Keratinocyte (primary cell): ENCODE measurements around the gene STN1. TPM values are rescaled to one million over a fixed set of nuclear protein-coding genes. Genes with fewer than 3 reads are reported as not detected.

Source experiments
- DNase-seq: peaks from one replicate; pipeline ENCODE4 v3.0.0-alpha.2; 2011; ENCODE audit warnings: low read depth, missing footprints, low spot score
- FAIRE-seq: peaks from 2 replicates; lab custom pipeline; 2011; peaks lifted over from hg19 to GRCh38; lab: Jason Lieb, UNC
- H2AFZ ChIP-seq: 2 replicates; pipeline ENCODE4 v1.6.0; 2012; ENCODE audit warnings: low read length, control low read depth, inconsistent platforms; ENCODE audit not compliant: control insufficient read depth
- H3K27ac ChIP-seq: 2 replicates; pipeline ENCODE4 v1.5.1; 2011; ENCODE audit warnings: low read length; ENCODE audit not compliant: control insufficient read depth, insufficient read depth
- H3K27me3 ChIP-seq: 3 replicates; pipeline ENCODE4 v1.6.0; 2011; ENCODE audit warnings: low read length; ENCODE audit not compliant: control insufficient read depth, insufficient read depth; ENCODE audit errors: extremely low read depth
- H3K36me3 ChIP-seq, 2 experiments: 2 replicates in 1 of 2; 3 replicates in 1 of 2; pipeline ENCODE4 v1.5.1; 2011; ENCODE audit warnings: low read length in 2 of 2, mild to moderate bottlenecking in 1 of 2; ENCODE audit not compliant: control insufficient read depth in 2 of 2, insufficient read depth in 2 of 2; ENCODE audit errors: extremely low read depth in 1 of 2
- H3K4me1 ChIP-seq: 3 replicates; pipeline ENCODE4 v1.5.1; 2011; ENCODE audit warnings: low read length; ENCODE audit not compliant: control insufficient read depth, insufficient read depth; ENCODE audit errors: extremely low read depth
- H3K4me2 ChIP-seq: 3 replicates; pipeline ENCODE4 v1.6.0; 2011; ENCODE audit warnings: low read depth, low read length; ENCODE audit not compliant: control insufficient read depth, insufficient read depth; ENCODE audit errors: extremely low read depth
- H3K4me3 ChIP-seq, 3 experiments: fragments of 200-600 bp in 1 of 3; sonication (generic) in 1 of 3; 2 replicates in 2 of 3; 3 replicates in 1 of 3; pipeline ENCODE4 v1.5.1; 2011 to 2016; ENCODE audit warnings: low read length in 3 of 3, mild to moderate bottlenecking in 3 of 3, control low read depth in 2 of 3, inconsistent platforms in 1 of 3, low read depth in 1 of 3, mixed read lengths in 1 of 3, mixed run types in 1 of 3, moderate library complexity in 1 of 3; ENCODE audit not compliant: control insufficient read depth in 2 of 3, insufficient read depth in 2 of 3; ENCODE audit errors: extremely low read depth in 1 of 3
- H3K79me2 ChIP-seq: 2 replicates; pipeline ENCODE4 v1.6.0; 2012; ENCODE audit warnings: low read length; ENCODE audit not compliant: control insufficient read depth, insufficient read depth
- H3K9ac ChIP-seq: 3 replicates; pipeline ENCODE4 v1.6.0; 2011; ENCODE audit warnings: low read length; ENCODE audit not compliant: control insufficient read depth, insufficient read depth; ENCODE audit errors: extremely low read depth
- H3K9me1 ChIP-seq: 3 replicates; pipeline ENCODE4 v1.6.0; 2011; ENCODE audit warnings: low read length; ENCODE audit not compliant: control insufficient read depth, insufficient read depth; ENCODE audit errors: extremely low read depth
- H3K9me3 ChIP-seq: 2 replicates; pipeline ENCODE4 v1.5.1; 2012; ENCODE audit warnings: low read depth, low read length; ENCODE audit not compliant: control insufficient read depth
- H4K20me1 ChIP-seq: 3 replicates; pipeline ENCODE4 v1.6.0; 2011; ENCODE audit warnings: low read length; ENCODE audit not compliant: control insufficient read depth, insufficient read depth; ENCODE audit errors: extremely low read depth
- CTCF ChIP-seq, 3 experiments: IDR thresholded peaks in 1 of 3; conservative IDR thresholded peaks in 1 of 3; optimal IDR thresholded peaks in 1 of 3; 2 replicates in 2 of 3; 3 replicates in 1 of 3; pipeline versions ENCODE3 to v1.5.1; 2011; ENCODE audit warnings: low read length in 3 of 3, mild to moderate bottlenecking in 3 of 3, moderate library complexity in 2 of 3, control low read depth in 1 of 3, inconsistent platforms in 1 of 3; ENCODE audit not compliant: insufficient read depth in 2 of 3; ENCODE audit errors: extremely low read depth in 1 of 3
- EZH2 ChIP-seq: IDR thresholded peaks from one replicate; pipeline ENCODE4 v1.6.1; 2012; ENCODE audit warnings: inconsistent platforms, mild to moderate bottlenecking, low read length, moderate library complexity
- dilution Hi-C: fragments of 300-500 bp; cut with MboI; formaldehyde crosslinking; loops from one replicate; pipeline ENCODE4 v1.7.0; 2020; ENCODE audit warnings: low sequenced_read_pairs; ENCODE audit not compliant: extremely low pct_ligation_motif_present
- polyA minus RNA-seq, 3 experiments: library from RNA; depleted of rRNA, polyadenylated mRNA; stranded (reverse); fragments of >200 nt; gene quantifications; 1 replicate in 1 of 3; 2 replicates in 1 of 3; 3 replicates in 1 of 3; pipeline ENCODE4 v1.2.3, GENCODE V29; 2011
- polyA plus RNA-seq, 5 experiments: library from polyadenylated mRNA; depleted of rRNA in 3 of 5; stranded (reverse) in 3 of 5; stranded (forward) in 1 of 5; unstranded in 1 of 5; fragments of >200 nt; gene quantifications; 1 replicate in 1 of 5; 2 replicates in 3 of 5; 3 replicates in 1 of 5; pipeline versions ENCODE4 v1.2.1 to v1.2.3, GENCODE V29; 2011 to 2012; ENCODE audit warnings: missing spikeins in 2 of 5, low read depth in 1 of 5, low replicate concordance in 1 of 5

STN1 gene
- 29.0 to 32.5 TPM (median 30.5 TPM) in 3 replicates for polyA plus RNA-seq
- polyA plus RNA-seq (2011; ENCODE audit: low read depth), result 16.5 TPM
- polyA plus RNA-seq (2011; cell fraction: cytosol; rRNA removed), result 38.0 and 49.4 TPM in 2 replicates
- polyA plus RNA-seq (2011; cell fraction: nucleus; rRNA removed), result 20.2 and 22.2 TPM in 2 replicates
- 23.7 and 24.4 TPM in 2 replicates for polyA plus RNA-seq (2012; ENCODE audit: low replicate concordance)
- 18.4 to 22.3 TPM (median 21.6 TPM) in 3 replicates for polyA minus RNA-seq
- 18.0 TPM for polyA minus RNA-seq (2011; cell fraction: cytosol; rRNA and poly(A)+ RNA removed)
- 6.2 and 12.6 TPM in 2 replicates for polyA minus RNA-seq (2011; cell fraction: nucleus; rRNA and poly(A)+ RNA removed)

GRCh38 chr10:103918053-103918846 is at the start of gene STN1:
STN1 (minus strand) TSS chr10:103918184; CDS start chr10:103917594, 590 bp downstream.
- H2AFZ ChIP-seq, result peak within 1 kb of the TSS; percentile 91
- peak within 1 kb of the TSS; percentile 96 for H3K4me2 ChIP-seq
- DNase-seq (peak; percentile 66), FAIRE-seq (no peak)
- peaks cover 28% of the 10 kb centered on the region for H3K79me2 ChIP-seq
- peaks cover 0 to 5% of the 10 kb centered on the region in 2 experiments for H3K36me3 ChIP-seq
- no peaks in the 10 kb centered on the region for H3K9me1 ChIP-seq
- dilution Hi-C loops, result no loop called here
- H3K4me1 ChIP-seq, result peaks cover 32% of the 10 kb centered on the region
- peak within 1 kb of the TSS; percentile 71 for H3K27ac ChIP-seq
- TF ChIP-seq CTCF (optimal IDR thresholded peaks at IDR 0.05 in 1 of 3, IDR thresholded peaks at IDR 0.05 in 1 of 3, conservative IDR thresholded peaks at IDR 0.05 in 1 of 3; ENCODE audit: extremely low read depth in 1 of 3, insufficient read depth in 2 of 3, low read length in 3 of 3) (peak in 1 of 3 experiments; percentile 23), EZH2 (no peak)
- H3K9me3 ChIP-seq, result peaks cover 6% of the 10 kb centered on the region
- H3K9ac ChIP-seq, result peak within 1 kb of the TSS; percentile 72
- no peaks in the 10 kb centered on the region for H4K20me1 ChIP-seq
- H3K27me3 ChIP-seq, result no peaks in the 10 kb centered on the region
- peak within 1 kb of the TSS; percentile 63 to 74 (median 71) for H3K4me3 ChIP-seq

GRCh38 chr10:103967448-103968071 is 49.6 kb upstream of the STN1 start:
- peak overlapping the region; percentile 11 for H2AFZ ChIP-seq
- peak overlapping the region; percentile 86 for H3K4me2 ChIP-seq
- dilution Hi-C loops, result no loop called here
- no peaks in the 10 kb centered on the region for H3K36me3 ChIP-seq
- peaks cover 7% of the 10 kb centered on the region for H3K4me1 ChIP-seq
- peak overlapping the region; percentile 87 for H3K9ac ChIP-seq
- H3K79me2 ChIP-seq, result peaks cover 59% of the 10 kb centered on the region
- TF ChIP-seq CTCF (optimal IDR thresholded peaks at IDR 0.05 in 1 of 3, IDR thresholded peaks at IDR 0.05 in 1 of 3, conservative IDR thresholded peaks at IDR 0.05 in 1 of 3; ENCODE audit: extremely low read depth in 1 of 3, insufficient read depth in 2 of 3, low read length in 3 of 3) (no peak), EZH2 (no peak)
- no peaks in the 10 kb centered on the region for H3K9me3 ChIP-seq
- peaks cover 2% of the 10 kb centered on the region for H3K9me1 ChIP-seq
- no peaks in the 10 kb centered on the region for H3K27me3 ChIP-seq
- DNase-seq, result no peak
- peak overlapping the region; percentile 85 to 97 (median 92) for H3K4me3 ChIP-seq
- peak overlapping the region; percentile 94 for H3K27ac ChIP-seq
- no peak for FAIRE-seq
- H4K20me1 ChIP-seq, result peaks cover 5% of the 10 kb centered on the region
